ENCODE results near the gene ID1.

ID1 gene

GRCh38 chr20:31637660-31638059 is 32.6 kb downstream of the ID1 start, which contains the start of gene COX4I2:
COX4I2 (plus strand) TSS chr20:31637912; CDS start chr20:31639018, 1,106 bp downstream.
- Histone ChIP-seq H3K4me1 (ENCODE audit: control insufficient read depth, low read length) (no peaks in the 10 kb centered on the region), H3K9me3 (ENCODE audit: control insufficient read depth, insufficient read depth, low read length) (no peaks in the 10 kb centered on the region), H3K4me2 (ENCODE audit: low read length) (no peak within 1 kb of the TSS), H3K9me2 (replicated peaks; ENCODE audit: control insufficient read depth, low read length) (no peaks in the 10 kb centered on the region), H3K27me3 (ENCODE audit: control insufficient read depth, low read length) (no peaks in the 10 kb centered on the region), H4K20me1 (ENCODE audit: control insufficient read depth, insufficient read depth, low read depth, low read length) (no peaks in the 10 kb centered on the region), H3F3A (ENCODE audit: control insufficient read depth, insufficient read depth) (no peaks in the 10 kb centered on the region), H3K4me3 (ENCODE audit: low read length) (no peak within 1 kb of the TSS), H3K36me3 (ENCODE audit: control insufficient read depth, low read length) (no peaks in the 10 kb centered on the region), H3K79me2 (ENCODE audit: control insufficient read depth, low read length) (no peaks in the 10 kb centered on the region), H3K27ac (ENCODE audit: low read depth, low read length) (no peak within 1 kb of the TSS)
- no peak for TF ChIP-seq EZH2phosphoT487 (IDR thresholded peaks at IDR 0.05; ENCODE audit: borderline replicate concordance, low read length)

GRCh38 chr20:31638317-31638716 is 33.2 kb downstream of the ID1 start:
- H3K4me3 ChIP-seq (ENCODE audit: low read length): no peak overlapping the region
- H3K9me2 ChIP-seq (replicated peaks; ENCODE audit: control insufficient read depth, low read length): no peaks in the 10 kb centered on the region
- no peaks in the 10 kb centered on the region for H3K27me3 ChIP-seq (ENCODE audit: control insufficient read depth, low read length)
- TF ChIP-seq, protein P1, sequence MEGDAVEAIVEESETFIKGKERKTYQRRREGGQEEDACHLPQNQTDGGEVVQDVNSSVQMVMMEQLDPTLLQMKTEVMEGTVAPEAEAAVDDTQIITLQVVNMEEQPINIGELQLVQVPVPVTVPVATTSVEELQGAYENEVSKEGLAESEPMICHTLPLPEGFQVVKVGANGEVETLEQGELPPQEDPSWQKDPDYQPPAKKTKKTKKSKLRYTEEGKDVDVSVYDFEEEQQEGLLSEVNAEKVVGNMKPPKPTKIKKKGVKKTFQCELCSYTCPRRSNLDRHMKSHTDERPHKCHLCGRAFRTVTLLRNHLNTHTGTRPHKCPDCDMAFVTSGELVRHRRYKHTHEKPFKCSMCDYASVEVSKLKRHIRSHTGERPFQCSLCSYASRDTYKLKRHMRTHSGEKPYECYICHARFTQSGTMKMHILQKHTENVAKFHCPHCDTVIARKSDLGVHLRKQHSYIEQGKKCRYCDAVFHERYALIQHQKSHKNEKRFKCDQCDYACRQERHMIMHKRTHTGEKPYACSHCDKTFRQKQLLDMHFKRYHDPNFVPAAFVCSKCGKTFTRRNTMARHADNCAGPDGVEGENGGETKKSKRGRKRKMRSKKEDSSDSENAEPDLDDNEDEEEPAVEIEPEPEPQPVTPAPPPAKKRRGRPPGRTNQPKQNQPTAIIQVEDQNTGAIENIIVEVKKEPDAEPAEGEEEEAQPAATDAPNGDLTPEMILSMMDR (IDR thresholded peaks at IDR 0.05; ENCODE audit: low read depth, low read length, poor library complexity, severe bottlenecking): no peak
- TF ChIP-seq EZH2phosphoT487 (IDR thresholded peaks at IDR 0.05; ENCODE audit: borderline replicate concordance, low read length): no peak
- H3K4me1 ChIP-seq (ENCODE audit: control insufficient read depth, low read length): no peaks in the 10 kb centered on the region
- no peaks in the 10 kb centered on the region for H3K79me2 ChIP-seq (ENCODE audit: control insufficient read depth, low read length)
- H3K4me2 ChIP-seq (ENCODE audit: low read length): no peak overlapping the region
- H3K9me3 ChIP-seq (ENCODE audit: control insufficient read depth, insufficient read depth, low read length): no peaks in the 10 kb centered on the region
- H3K27ac ChIP-seq (ENCODE audit: low read depth, low read length): no peak overlapping the region
- no peaks in the 10 kb centered on the region for H3K36me3 ChIP-seq (ENCODE audit: control insufficient read depth, low read length)
- no peaks in the 10 kb centered on the region for H3F3A ChIP-seq (ENCODE audit: control insufficient read depth, insufficient read depth)
- no peaks in the 10 kb centered on the region for H4K20me1 ChIP-seq (ENCODE audit: control insufficient read depth, insufficient read depth, low read depth, low read length)

GRCh38 chr20:31638816-31639215 is 33.7 kb downstream of the ID1 start:
- H3K4me2 ChIP-seq (ENCODE audit: low read length): no peak overlapping the region
- H3F3A ChIP-seq (ENCODE audit: control insufficient read depth, insufficient read depth): no peaks in the 10 kb centered on the region

GRCh38 chr20:31640259-31640658 is 35.2 kb downstream of the ID1 start:
- H3K9me2 ChIP-seq (replicated peaks; ENCODE audit: control insufficient read depth, low read length): no peaks in the 10 kb centered on the region
- H3F3A ChIP-seq (ENCODE audit: control insufficient read depth, insufficient read depth): no peaks in the 10 kb centered on the region
- no peaks in the 10 kb centered on the region for H3K36me3 ChIP-seq (ENCODE audit: control insufficient read depth, low read length)
- H3K4me1 ChIP-seq (ENCODE audit: control insufficient read depth, low read length): no peaks in the 10 kb centered on the region
- H3K27me3 ChIP-seq (ENCODE audit: control insufficient read depth, low read length): no peaks in the 10 kb centered on the region
- no peak overlapping the region for H3K27ac ChIP-seq (ENCODE audit: low read depth, low read length)
- H3K4me3 ChIP-seq (ENCODE audit: low read length): no peak overlapping the region
- H3K9me3 ChIP-seq (ENCODE audit: control insufficient read depth, insufficient read depth, low read length): no peaks in the 10 kb centered on the region
- TF ChIP-seq, protein P1 (IDR thresholded peaks at IDR 0.05; ENCODE audit: low read depth, low read length, poor library complexity, severe bottlenecking): no peak
- TF ChIP-seq EZH2phosphoT487 (IDR thresholded peaks at IDR 0.05; ENCODE audit: borderline replicate concordance, low read length): no peak
- H3K4me2 ChIP-seq (ENCODE audit: low read length): no peak overlapping the region
- H4K20me1 ChIP-seq (ENCODE audit: control insufficient read depth, insufficient read depth, low read depth, low read length): no peaks in the 10 kb centered on the region
- no peaks in the 10 kb centered on the region for H3K79me2 ChIP-seq (ENCODE audit: control insufficient read depth, low read length)

More at GRCh38 chr20:31638816-31639215, 33.7 kb downstream of the ID1 start:
- H4K20me1 ChIP-seq (ENCODE audit: control insufficient read depth, insufficient read depth, low read depth, low read length): no peaks in the 10 kb centered on the region
- no peaks in the 10 kb centered on the region for H3K27me3 ChIP-seq (ENCODE audit: control insufficient read depth, low read length)
- H3K36me3 ChIP-seq (ENCODE audit: control insufficient read depth, low read length): no peaks in the 10 kb centered on the region
- H3K9me2 ChIP-seq (replicated peaks; ENCODE audit: control insufficient read depth, low read length): no peaks in the 10 kb centered on the region
- H3K79me2 ChIP-seq (ENCODE audit: control insufficient read depth, low read length): no peaks in the 10 kb centered on the region
- no peaks in the 10 kb centered on the region for H3K4me1 ChIP-seq (ENCODE audit: control insufficient read depth, low read length)
- TF ChIP-seq, protein P1 (IDR thresholded peaks at IDR 0.05; ENCODE audit: low read depth, low read length, poor library complexity, severe bottlenecking): no peak
- no peaks in the 10 kb centered on the region for H3K9me3 ChIP-seq (ENCODE audit: control insufficient read depth, insufficient read depth, low read length)
- H3K27ac ChIP-seq (ENCODE audit: low read depth, low read length): no peak overlapping the region
- H3K4me3 ChIP-seq (ENCODE audit: low read length): no peak overlapping the region

All from DOHH2 (cell line).